ENCODE data around the gene CCBE1.

CCBE1 gene

GRCh38 chr18:59402432-59403090 is 294.7 kb downstream of the CCBE1 start:
- TF ChIP-seq GATA2 (IDR thresholded peaks at IDR 0.05; ENCODE audit: low read depth, low read length) (no peak), GATA3 (IDR thresholded peaks at IDR 0.05; ENCODE audit: low read depth, low read length) (no peak)

DNA sequence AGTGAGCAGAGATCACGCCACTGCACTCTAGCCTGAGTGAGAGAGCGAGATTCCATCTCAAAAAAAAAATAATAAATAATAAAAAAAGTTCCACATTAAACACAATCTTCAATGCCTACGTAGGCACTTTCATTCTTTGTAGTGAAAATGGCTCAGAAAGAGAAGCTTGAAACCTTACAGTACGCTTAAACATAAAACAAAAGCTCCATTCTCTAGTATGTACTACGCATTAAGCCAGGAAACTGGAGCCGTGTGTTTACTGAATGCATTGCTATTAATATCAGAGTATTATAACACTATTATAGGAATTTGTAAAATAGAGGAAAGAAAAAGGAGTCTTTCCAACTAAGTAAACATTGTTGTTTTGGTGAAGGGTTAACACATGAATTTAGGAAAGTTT is 296.8 kb downstream of the CCBE1 start:
- TF ChIP-seq GATA2 (IDR thresholded peaks at IDR 0.05; ENCODE audit: low read depth, low read length) (no peak), GATA3 (IDR thresholded peaks at IDR 0.05; ENCODE audit: low read depth, low read length) (no peak)

- TF ChIP-seq GATA3 (IDR thresholded peaks at IDR 0.05; ENCODE audit: low read depth, low read length): no peak
Measured at GRCh38 chr18:59395226-59396175, 301.7 kb downstream of the CCBE1 start.

DNA sequence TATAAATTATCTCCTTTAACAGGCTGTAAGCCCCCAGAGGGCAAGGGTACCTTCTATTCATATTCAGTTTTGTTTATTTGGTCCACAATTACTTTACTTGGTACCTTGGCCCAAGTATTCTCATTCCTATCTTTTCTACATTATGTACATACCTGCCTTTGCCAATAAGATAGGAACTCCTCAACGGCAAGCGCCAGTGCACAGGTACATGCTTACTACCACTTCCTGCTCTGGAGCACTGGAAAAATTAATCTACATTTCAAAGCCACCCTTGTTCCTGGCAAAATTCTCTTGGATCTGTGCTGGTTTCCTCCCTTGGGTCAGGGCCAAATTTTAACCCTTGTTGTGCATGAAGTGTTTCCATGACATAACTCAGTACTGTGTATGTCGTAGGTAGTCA is 303.8 kb downstream of the CCBE1 start:
- no peak for TF ChIP-seq GATA2 (IDR thresholded peaks at IDR 0.05; ENCODE audit: low read depth, low read length)

GRCh38 chr18:59388817-59389216 is 308.4 kb downstream of the CCBE1 start:
- no peak for TF ChIP-seq GATA2 (IDR thresholded peaks at IDR 0.05; ENCODE audit: low read depth, low read length)
- TF ChIP-seq GATA3 (IDR thresholded peaks at IDR 0.05; ENCODE audit: low read depth, low read length): no peak

DNA sequence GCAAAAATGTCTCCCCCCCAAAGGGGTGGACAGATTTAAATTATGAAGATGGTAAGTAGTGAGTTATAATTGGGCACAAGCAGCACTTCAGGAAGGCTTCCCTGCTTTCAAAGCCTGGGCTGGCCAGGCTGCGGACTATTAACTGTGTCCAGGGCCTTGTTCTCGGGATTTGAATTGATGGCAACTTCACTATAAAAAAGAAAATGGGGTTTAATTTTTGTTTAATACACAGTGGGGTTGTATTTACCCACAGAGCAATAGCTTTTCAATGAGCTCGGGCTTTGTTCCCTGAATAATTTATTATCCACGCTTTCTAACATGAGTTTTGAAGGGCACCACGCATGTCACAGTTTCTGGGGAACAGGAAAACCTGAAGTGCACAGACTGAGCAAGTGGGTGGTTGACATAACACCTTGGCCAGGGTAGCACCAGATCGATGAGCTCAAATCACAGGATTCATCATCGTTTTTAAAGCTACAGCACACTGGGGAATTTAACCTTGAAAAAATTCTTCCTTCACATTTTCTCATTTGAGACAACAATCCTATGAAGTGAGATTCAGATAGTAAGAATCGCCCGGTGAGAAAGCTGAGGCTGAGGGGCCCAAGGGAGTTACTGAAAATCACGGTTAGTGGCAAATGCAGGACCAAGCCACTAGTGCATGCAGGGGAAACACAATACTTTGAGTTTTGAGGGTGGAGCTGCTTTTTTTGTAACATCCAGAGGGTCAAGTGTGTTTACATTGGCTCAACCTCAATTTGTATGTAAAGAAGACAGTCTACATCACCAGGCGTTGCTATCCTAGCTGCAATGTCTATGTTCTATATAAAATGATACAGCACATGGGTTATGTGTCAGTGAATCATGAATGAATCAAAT is 309.3 kb downstream of the CCBE1 start:
- TF ChIP-seq GATA3 (IDR thresholded peaks at IDR 0.05; ENCODE audit: low read depth, low read length): no peak

GRCh38 chr18:59386909-59387686 is 310.1 kb downstream of the CCBE1 start:
- TF ChIP-seq GATA3 (IDR thresholded peaks at IDR 0.05; ENCODE audit: low read depth, low read length): no peak
- TF ChIP-seq GATA2 (IDR thresholded peaks at IDR 0.05; ENCODE audit: low read depth, low read length): no peak

GRCh38 chr18:59385191-59385590 is 312.0 kb downstream of the CCBE1 start:
- no peak for TF ChIP-seq GATA3 (IDR thresholded peaks at IDR 0.05; ENCODE audit: low read depth, low read length)
- no peak for TF ChIP-seq GATA2 (IDR thresholded peaks at IDR 0.05; ENCODE audit: low read depth, low read length)

- TF ChIP-seq GATA2 (IDR thresholded peaks at IDR 0.05; ENCODE audit: low read depth, low read length) (no peak), GATA3 (IDR thresholded peaks at IDR 0.05; ENCODE audit: low read depth, low read length) (no peak)
Measured at GRCh38 chr18:59383851-59384250, 313.4 kb downstream of the CCBE1 start.

DNA sequence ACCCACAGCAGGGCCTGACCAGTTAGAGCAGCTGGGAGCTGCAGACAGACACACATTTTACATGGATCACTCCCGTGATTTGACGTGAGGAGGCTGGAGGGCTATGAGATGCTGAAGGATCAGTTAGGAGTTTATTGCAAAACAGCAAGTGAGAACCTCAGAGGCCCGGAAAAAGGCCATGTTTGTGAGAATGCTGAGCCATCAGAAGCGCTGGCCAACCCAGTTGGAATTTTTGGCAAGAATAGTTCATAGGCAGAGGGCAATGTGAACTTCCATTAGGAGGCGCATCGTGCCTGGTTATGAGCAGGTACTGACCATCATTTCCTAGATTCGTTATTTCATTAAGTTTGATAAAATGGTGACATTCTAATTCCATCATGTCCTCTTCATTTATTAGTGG is 314.8 kb downstream of the CCBE1 start:
- TF ChIP-seq GATA3 (IDR thresholded peaks at IDR 0.05; ENCODE audit: low read depth, low read length) (no peak), GATA2 (IDR thresholded peaks at IDR 0.05; ENCODE audit: low read depth, low read length) (no peak)

DNA sequence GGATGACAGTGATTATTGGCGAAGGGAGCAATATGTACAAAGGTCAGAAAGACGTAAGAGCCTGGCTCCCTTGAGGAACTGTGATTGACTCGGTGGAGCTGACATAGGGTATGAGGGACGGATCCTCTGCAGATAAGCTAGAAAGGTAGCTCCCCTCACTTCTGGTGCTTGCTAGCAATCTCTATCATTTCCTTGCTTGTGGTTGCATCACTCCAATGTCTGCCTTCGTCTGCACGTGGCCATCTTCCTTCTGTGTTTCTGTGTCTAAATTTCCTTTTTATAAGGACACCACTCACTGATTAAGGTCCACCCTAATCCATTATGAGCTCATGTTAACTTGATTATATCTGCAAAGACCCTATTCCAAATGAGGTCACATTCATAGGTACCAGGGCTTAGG is 315.3 kb downstream of the CCBE1 start:
- TF ChIP-seq GATA2 (IDR thresholded peaks at IDR 0.05; ENCODE audit: low read depth, low read length) (no peak), GATA3 (IDR thresholded peaks at IDR 0.05; ENCODE audit: low read depth, low read length) (no peak)
